Activated CD8-positive, alpha-beta T cell treated with anti-CD3 and anti-CD28 coated beads for 36 hours (primary cell): ENCODE data around the gene GOLPH3L. TPM values are rescaled to one million over a fixed set of nuclear protein-coding genes. Genes with fewer than 3 reads are reported as not detected.
"Not testable (repeated sequence)": the region's sequence is repeated elsewhere in the genome, so short reads cannot be mapped to it uniquely, and the experiment has no call there.

ENCODE experiments used
- ATAC-seq: fragments of 200-7000 bp; cut with Tn5 transposase; one replicate; pipeline ENCODE4 v1.10.0; 2021; ENCODE audit warnings: mild to moderate bottlenecking, moderate library complexity
- CTCF ChIA-PET: fragments of 350-600 bp; sonication (Branson Sonifier 250); formaldehyde crosslinking; loops from one replicate; lab custom pipeline; 2021; ENCODE audit warnings: antibody characterized with exemption; lab: Charles Lee
- POLR2A ChIA-PET: fragments of 350-600 bp; sonication (Branson Sonifier 250); formaldehyde crosslinking; loops from one replicate; lab custom pipeline; 2021; ENCODE audit warnings: antibody characterized with exemption; lab: Charles Lee
- DNase-seq: peaks from one replicate; pipeline ENCODE4 v3.0.0-alpha.2; 2020
- H3K27ac Mint-ChIP-seq: one replicate; pipeline ENCODE4 v1.8.0; 2021; ENCODE audit warnings: mild to moderate bottlenecking, mixed read lengths
- H3K27me3 Mint-ChIP-seq: one replicate; pipeline ENCODE4 v1.8.0; 2021; ENCODE audit warnings: mixed read lengths
- H3K36me3 Mint-ChIP-seq: one replicate; pipeline ENCODE4 v1.8.0; 2021; ENCODE audit warnings: low read depth, mixed read lengths
- H3K4me1 Mint-ChIP-seq: one replicate; pipeline ENCODE4 v1.8.0; 2021; ENCODE audit warnings: low read depth, mixed read lengths
- H3K4me3 Mint-ChIP-seq: one replicate; pipeline ENCODE4 v1.8.0; 2021; ENCODE audit warnings: mild to moderate bottlenecking, moderate library complexity, mixed read lengths
- H3K9me3 Mint-ChIP-seq: one replicate; pipeline ENCODE4 v1.8.0; 2021; ENCODE audit warnings: mixed read lengths
- CTCF ChIP-seq: fragments of 200-600 bp; IDR thresholded peaks from one replicate; pipeline ENCODE4 v1.8.0; 2022; ENCODE audit warnings: antibody characterized with exemption, mild to moderate bottlenecking
- intact Hi-C: fragments of 100-400 bp; cut with micrococcal nuclease; formaldehyde crosslinking; loops from one replicate; pipeline ENCODE4 v1.10.0; 2022
- total RNA-seq, 2 experiments: library from RNA; stranded (reverse); gene quantifications; one replicate each; pipeline ENCODE4 v1.2.3, GENCODE V29; 2021

Gene GOLPH3L
- total RNA-seq, 2 experiments from 2014 or later: 15.8 to 16.9 TPM

GRCh38 chr1:150601540-150601939, 95.4 kb downstream of the GOLPH3L start:
- intact Hi-C loops: no loop called here
- Mint-ChIP-seq H3K27ac (no peak overlapping the region), H3K27me3 (no peaks in the 10 kb centered on the region), H3K9me3 (no peaks in the 10 kb centered on the region), H3K4me1 (peaks cover 11% of the 10 kb centered on the region), H3K4me3 (no peak overlapping the region), H3K36me3 (peaks cover 11% of the 10 kb centered on the region)
- no peak for ATAC-seq
- CTCF ChIA-PET: interaction anchor here (1.3 kb wide), 1 partner anchor 41 kb away, joined by 3 read pairs; no protein-coding TSS in a partner anchor
- no peak for DNase-seq
- TF ChIP-seq CTCF: no peak
- POLR2A ChIA-PET: interaction anchor here (30.2 kb wide), 1 partner anchor 32 kb away, joined by 678 read pairs; the partner anchor contains the start of gene MCL1

GRCh38 chr1:150598346-150598745, 98.6 kb downstream of the GOLPH3L start:
- POLR2A ChIA-PET, H3K9me3 Mint-ChIP-seq, H3K4me3 Mint-ChIP-seq, DNase-seq, H3K4me1 Mint-ChIP-seq, H3K36me3 Mint-ChIP-seq, H3K27me3 Mint-ChIP-seq, H3K27ac Mint-ChIP-seq, CTCF ChIA-PET, intact Hi-C loops, ATAC-seq: not testable (repeated sequence)

GRCh38 chr1:150596976-150597375, 100.0 kb downstream of the GOLPH3L start:
- Mint-ChIP-seq H3K27me3 (no peaks in the 10 kb centered on the region), H3K4me3 (no peak overlapping the region), H3K27ac (no peak overlapping the region), H3K4me1 (peaks cover 2% of the 10 kb centered on the region), H3K9me3 (no peaks in the 10 kb centered on the region), H3K36me3 (peaks cover 3% of the 10 kb centered on the region)
- ChIA-PET POLR2A (interaction anchor here (1.3 kb wide), 1 partner anchor 12 kb away, joined by 4 read pairs; no protein-coding TSS in a partner anchor), CTCF (no interaction called here)
- intact Hi-C loops: no loop called here
- no peak for TF ChIP-seq CTCF
- ATAC-seq (no peak), DNase-seq (no peak)

Other genes with a start within 250 kb of the GOLPH3L start
- gene TARS2, start 209.7 kb downstream of the GOLPH3L start, total RNA-seq: 10 to 100 TPM; 43.3 to 44.5 TPM
- under 1 TPM; 0.74 to 0.81 TPM for gene ECM1, start 189.0 kb downstream of the GOLPH3L start, total RNA-seq
- gene FALEC, start 181.4 kb downstream of the GOLPH3L start, total RNA-seq: not detected
- gene ADAMTSL4, start 147.7 kb downstream of the GOLPH3L start, total RNA-seq: under 1 TPM; 0.11 to 0.20 TPM
- 100 to 1,000 TPM; 207 TPM for gene MCL1, start 117.5 kb downstream of the GOLPH3L start, total RNA-seq
- 100 to 1,000 TPM; 177 to 182 TPM for gene ENSA, start 67.5 kb downstream of the GOLPH3L start, total RNA-seq
- not detected for gene HORMAD1, start 23.7 kb upstream of the GOLPH3L start, total RNA-seq
- 10 to 100 TPM; 36.7 to 38.4 TPM for gene CTSS, start 68.6 kb upstream of the GOLPH3L start, total RNA-seq
- gene CTSK, start 111.1 kb upstream of the GOLPH3L start, total RNA-seq: 1 to 10 TPM; 2.9 to 3.6 TPM
- gene ARNT, start 179.4 kb upstream of the GOLPH3L start, total RNA-seq: 10 to 100 TPM; 42.3 to 43.0 TPM
- not detected for gene CTXND2, start 190.0 kb upstream of the GOLPH3L start, total RNA-seq
- gene SETDB1, start 229.2 kb upstream of the GOLPH3L start, total RNA-seq: 10 to 100 TPM; 45.1 to 52.3 TPM